WTC11 (cell line): ENCODE measurements around the gene ST8SIA4.

Source experiments
- RORB ChIP-seq: fragments of 250-450 bp; sonication (Bioruptor Pico); IDR thresholded peaks from 2 replicates; pipeline ENCODE4 v1.9.0; 2021; ENCODE audit warnings: mild to moderate bottlenecking
- ZNF232 ChIP-seq: sonication (generic); formaldehyde crosslinking; IDR thresholded peaks from 2 replicates; pipeline ENCODE4 v1.8.0; 2022; ENCODE audit warnings: mild to moderate bottlenecking, missing genetic modification reagents
- TF ChIP-seq, protein P1 (sequence below): sonication (generic); formaldehyde crosslinking; IDR thresholded peaks from 2 replicates; pipeline ENCODE4 v1.8.1; 2022; ENCODE audit warnings: mild to moderate bottlenecking, moderate library complexity, missing genetic modification reagents
- TF ChIP-seq, protein P2 (sequence below): fragments of 200-600 bp; IDR thresholded peaks from 2 replicates; pipeline ENCODE4 v1.8.0; 2022; ENCODE audit warnings: antibody characterized with exemption
- TF ChIP-seq, protein P3 (sequence below): fragments of 250-450 bp; sonication (Bioruptor Pico); IDR thresholded peaks from 2 replicates; pipeline ENCODE4 v1.9.0; 2021; ENCODE audit warnings: mild to moderate bottlenecking

DNA sequence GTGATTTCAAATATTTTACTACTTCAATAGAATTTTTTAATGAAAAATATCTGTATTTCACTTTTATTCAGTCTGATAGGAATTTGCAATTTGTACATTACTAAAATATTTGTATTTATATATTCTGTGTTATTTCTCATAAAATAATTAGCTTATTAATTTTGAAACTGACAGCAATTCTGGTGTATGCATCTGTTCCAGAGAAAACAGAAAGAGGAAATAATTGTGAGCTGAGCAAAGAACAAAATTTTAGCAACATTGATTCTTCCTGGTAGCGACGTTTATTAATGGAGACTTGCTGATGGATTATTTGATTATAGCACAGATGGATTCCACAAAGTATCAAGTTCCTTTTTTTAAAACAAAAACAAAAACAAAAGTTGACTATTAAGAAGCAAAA, 61.0 kb downstream of the ST8SIA4 start:
- TF ChIP-seq RORB = no peak
- no peak for TF ChIP-seq ZNF232
- TF ChIP-seq, protein P1, sequence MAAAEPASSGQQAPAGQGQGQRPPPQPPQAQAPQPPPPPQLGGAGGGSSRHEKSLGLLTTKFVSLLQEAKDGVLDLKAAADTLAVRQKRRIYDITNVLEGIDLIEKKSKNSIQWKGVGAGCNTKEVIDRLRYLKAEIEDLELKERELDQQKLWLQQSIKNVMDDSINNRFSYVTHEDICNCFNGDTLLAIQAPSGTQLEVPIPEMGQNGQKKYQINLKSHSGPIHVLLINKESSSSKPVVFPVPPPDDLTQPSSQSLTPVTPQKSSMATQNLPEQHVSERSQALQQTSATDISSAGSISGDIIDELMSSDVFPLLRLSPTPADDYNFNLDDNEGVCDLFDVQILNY (CRISPR knock-in tag) = no peak
- TF ChIP-seq, protein P2, sequence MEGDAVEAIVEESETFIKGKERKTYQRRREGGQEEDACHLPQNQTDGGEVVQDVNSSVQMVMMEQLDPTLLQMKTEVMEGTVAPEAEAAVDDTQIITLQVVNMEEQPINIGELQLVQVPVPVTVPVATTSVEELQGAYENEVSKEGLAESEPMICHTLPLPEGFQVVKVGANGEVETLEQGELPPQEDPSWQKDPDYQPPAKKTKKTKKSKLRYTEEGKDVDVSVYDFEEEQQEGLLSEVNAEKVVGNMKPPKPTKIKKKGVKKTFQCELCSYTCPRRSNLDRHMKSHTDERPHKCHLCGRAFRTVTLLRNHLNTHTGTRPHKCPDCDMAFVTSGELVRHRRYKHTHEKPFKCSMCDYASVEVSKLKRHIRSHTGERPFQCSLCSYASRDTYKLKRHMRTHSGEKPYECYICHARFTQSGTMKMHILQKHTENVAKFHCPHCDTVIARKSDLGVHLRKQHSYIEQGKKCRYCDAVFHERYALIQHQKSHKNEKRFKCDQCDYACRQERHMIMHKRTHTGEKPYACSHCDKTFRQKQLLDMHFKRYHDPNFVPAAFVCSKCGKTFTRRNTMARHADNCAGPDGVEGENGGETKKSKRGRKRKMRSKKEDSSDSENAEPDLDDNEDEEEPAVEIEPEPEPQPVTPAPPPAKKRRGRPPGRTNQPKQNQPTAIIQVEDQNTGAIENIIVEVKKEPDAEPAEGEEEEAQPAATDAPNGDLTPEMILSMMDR = no peak
- TF ChIP-seq, protein P3, sequence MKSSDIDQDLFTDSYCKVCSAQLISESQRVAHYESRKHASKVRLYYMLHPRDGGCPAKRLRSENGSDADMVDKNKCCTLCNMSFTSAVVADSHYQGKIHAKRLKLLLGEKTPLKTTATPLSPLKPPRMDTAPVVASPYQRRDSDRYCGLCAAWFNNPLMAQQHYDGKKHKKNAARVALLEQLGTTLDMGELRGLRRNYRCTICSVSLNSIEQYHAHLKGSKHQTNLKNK (CRISPR knock-in tag) = no peak
